ENCODE results near the gene STK38. TPM values are rescaled to one million over a fixed set of nuclear protein-coding genes. Genes with fewer than 3 reads are reported as not detected.

Gene STK38
- total RNA-seq, 2 donors from 2014 or later: 55.9 to 83.4 TPM

DNA sequence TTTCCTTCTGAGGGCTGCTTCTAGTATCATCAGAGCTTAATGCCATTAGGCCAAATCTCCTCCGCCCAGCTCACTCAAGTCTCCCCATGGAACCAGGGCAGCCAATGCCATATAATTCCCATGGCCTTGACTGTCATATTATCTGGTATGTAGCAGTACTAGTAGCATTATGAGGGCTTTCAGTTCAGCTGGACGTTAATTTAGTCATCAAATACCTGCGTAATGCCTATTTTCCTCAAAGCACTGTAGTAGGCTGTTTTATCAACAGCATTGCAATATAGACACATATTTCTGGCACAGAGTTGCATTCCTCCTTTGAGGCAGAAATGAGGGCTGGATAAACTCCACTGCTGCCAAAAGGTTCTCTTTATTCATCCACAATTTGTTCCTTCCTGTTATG, 102.8 kb downstream of the STK38 start:
- TF ChIP-seq, protein P1, sequence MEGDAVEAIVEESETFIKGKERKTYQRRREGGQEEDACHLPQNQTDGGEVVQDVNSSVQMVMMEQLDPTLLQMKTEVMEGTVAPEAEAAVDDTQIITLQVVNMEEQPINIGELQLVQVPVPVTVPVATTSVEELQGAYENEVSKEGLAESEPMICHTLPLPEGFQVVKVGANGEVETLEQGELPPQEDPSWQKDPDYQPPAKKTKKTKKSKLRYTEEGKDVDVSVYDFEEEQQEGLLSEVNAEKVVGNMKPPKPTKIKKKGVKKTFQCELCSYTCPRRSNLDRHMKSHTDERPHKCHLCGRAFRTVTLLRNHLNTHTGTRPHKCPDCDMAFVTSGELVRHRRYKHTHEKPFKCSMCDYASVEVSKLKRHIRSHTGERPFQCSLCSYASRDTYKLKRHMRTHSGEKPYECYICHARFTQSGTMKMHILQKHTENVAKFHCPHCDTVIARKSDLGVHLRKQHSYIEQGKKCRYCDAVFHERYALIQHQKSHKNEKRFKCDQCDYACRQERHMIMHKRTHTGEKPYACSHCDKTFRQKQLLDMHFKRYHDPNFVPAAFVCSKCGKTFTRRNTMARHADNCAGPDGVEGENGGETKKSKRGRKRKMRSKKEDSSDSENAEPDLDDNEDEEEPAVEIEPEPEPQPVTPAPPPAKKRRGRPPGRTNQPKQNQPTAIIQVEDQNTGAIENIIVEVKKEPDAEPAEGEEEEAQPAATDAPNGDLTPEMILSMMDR (IDR thresholded peaks at IDR 0.05): no peak
- no peak for DNase-seq
- H3K36me3 ChIP-seq: no peaks in the 10 kb centered on the region
- H3K4me1 ChIP-seq: peaks cover 10% of the 10 kb centered on the region
- intact Hi-C loops (cut with DNase I): loop anchor here (5.0 kb wide), 1 partner anchor 148 kb away; the partner anchor contains the start of gene SRSF3
- no peaks in the 10 kb centered on the region for H3K9me3 ChIP-seq
- peak overlapping the region; percentile 98 for H3K27ac ChIP-seq
- no peaks in the 10 kb centered on the region for H3K27me3 ChIP-seq
- H3K9ac ChIP-seq (ENCODE audit: low read depth in 2 of 2, low read length in 2 of 2): peak overlapping the region in 1 of 2 donors; percentile 92
- no peak overlapping the region for H3K4me3 ChIP-seq

Other genes with a start within 250 kb of the STK38 start
- gene BNIP5, start 210.6 kb downstream of the STK38 start, total RNA-seq: 1 to 10 TPM; 4.7 to 7.8 TPM
- 1 to 10 TPM; 2.9 to 4.5 TPM for gene ETV7, start 159.8 kb downstream of the STK38 start, total RNA-seq
- not detected for gene PXT1, start 104.6 kb downstream of the STK38 start, total RNA-seq
- 10 to 100 TPM; 23.8 to 34.9 TPM for gene KCTD20, start 104.5 kb downstream of the STK38 start, total RNA-seq
- gene SRSF3, start 46.9 kb upstream of the STK38 start, total RNA-seq: 100 to 1,000 TPM; 252 to 372 TPM
- gene CDKN1A, start 131.2 kb upstream of the STK38 start, total RNA-seq: 100 to 1,000 TPM; 157 to 286 TPM
- gene RAB44, start 150.3 kb upstream of the STK38 start, total RNA-seq: under 1 TPM; 0.08 to 0.30 TPM

Measured in colonic mucosa (tissue), 4 donors.